ENCODE measurements around the gene KCNK18. TPM values are rescaled to one million over a fixed set of nuclear protein-coding genes. Genes with fewer than 3 reads are reported as not detected.

Gene KCNK18
- total RNA-seq, 1 experiment from 2014 or later = not detected

GRCh38 chr10:117239051-117239450 is 41.8 kb downstream of the KCNK18 start:
- Histone ChIP-seq H3K4ac (ENCODE audit: low read depth, low read length) (no peak overlapping the region), H2AK5ac (ENCODE audit: insufficient read length, low read length) (no peak overlapping the region), H4K91ac (ENCODE audit: insufficient read length, low read depth, low read length) (no peak overlapping the region), H3K23me2 (ENCODE audit: insufficient read length, low read depth, low read length, poor library complexity, severe bottlenecking) (peaks cover 6% of the 10 kb centered on the region), H3K23ac (ENCODE audit: insufficient read length, low read depth, low read length) (no peak overlapping the region), H3K9ac (ENCODE audit: extremely low read depth, insufficient read length, low read length) (no peak overlapping the region), H4K8ac (replicated peaks; ENCODE audit: insufficient read length, low read depth, low read length) (no peak overlapping the region), H4K5ac (ENCODE audit: insufficient read length, low read depth, low read length) (no peak overlapping the region), H2BK120ac (ENCODE audit: low read depth, low read length, poor library complexity, severe bottlenecking) (no peak overlapping the region), H4K20me1 (ENCODE audit: control insufficient read depth, insufficient read depth, insufficient read length) (no peaks in the 10 kb centered on the region), H3K9me3 (ENCODE audit: control insufficient read depth, low read depth, low read length) (no peaks in the 10 kb centered on the region), H3K4me1 (ENCODE audit: insufficient read depth, low read length) (no peaks in the 10 kb centered on the region), H3T11ph (ENCODE audit: low read length) (no peak overlapping the region), H2BK20ac (ENCODE audit: low read depth, low read length, poor library complexity, severe bottlenecking) (no peak overlapping the region), H2BK12ac (ENCODE audit: insufficient read length, low read depth, low read length) (no peak overlapping the region), H2BK15ac (ENCODE audit: low read depth, low read length) (no peak overlapping the region), H3K18ac (ENCODE audit: insufficient read length, low read depth, low read length) (no peak overlapping the region), H3K27me3 (ENCODE audit: insufficient read depth, low read length) (peaks cover 8% of the 10 kb centered on the region; the same call in 1 of the 2 replicates), H3K79me1 (ENCODE audit: insufficient read depth, low read depth, low read length, poor library complexity, severe bottlenecking) (no peaks in the 10 kb centered on the region), H3K56ac (ENCODE audit: insufficient read length, low read depth, low read length) (no peak overlapping the region), H3K4me2 (ENCODE audit: insufficient read depth, insufficient read length, low read length) (no peak overlapping the region), H3K79me2 (ENCODE audit: insufficient read depth, low read length) (no peaks in the 10 kb centered on the region), H3K27ac (ENCODE audit: insufficient read length, low read depth, low read length) (no peak overlapping the region), H2BK5ac (ENCODE audit: insufficient read length, low read length) (no peak overlapping the region), H3K14ac (ENCODE audit: insufficient read depth, low read length) (no peak overlapping the region), H2AFZ (ENCODE audit: low read length) (no peak overlapping the region)
- no peak for DNase-seq
- Mint-ChIP-seq H3K27ac (no peak overlapping the region), H3K4me3 (peak overlapping the region in 1 of 2 experiments; percentile 40; a peak in 1 of 5 replicates), H3K4me1 (peaks cover 3 to 9% of the 10 kb centered on the region in 2 experiments; a peak in 3 of 4 replicates), H3K36me3 (ENCODE audit: insufficient read depth in 1 of 3, low read depth in 3 of 3) (no peaks in the 10 kb centered on the region; a peak in 2 of 7 replicates), H3K9me3 (no peaks in the 10 kb centered on the region), H3K27me3 (ENCODE audit: low read depth) (peaks cover 67% of the 10 kb centered on the region)
- TF ChIP-seq CTCF (conservative IDR thresholded peaks at IDR 0.05) = no peak
- no CpG with 5 or more reads among the region's 8 CpGs for WGBS (ENCODE audit: extremely low coverage, insufficient read length, low lambda C conversion rate)

Data from H9 (cell line).